H9 (cell line): Measurements from ENCODE around the gene ANKRD55. TPM values are rescaled to one million over a fixed set of nuclear protein-coding genes. Genes with fewer than 3 reads are reported as not detected.

Experiments used
- DNase-seq: peaks from one replicate; pipeline ENCODE4 v3.0.0-alpha.2; 2017
- H2AFZ ChIP-seq: one replicate; pipeline ENCODE4 v1.6.1; 2013; ENCODE audit warnings: mild to moderate bottlenecking, low read length, control low read depth, moderate library complexity
- H2AK5ac ChIP-seq: 2 replicates; pipeline ENCODE4 v1.6.1; 2013; ENCODE audit warnings: low read length, control low read depth, mixed read lengths; ENCODE audit not compliant: insufficient read length
- H2BK120ac ChIP-seq: one replicate; pipeline ENCODE4 v1.6.1; 2013; ENCODE audit warnings: low read depth, mild to moderate bottlenecking, low read length, control low read depth, inconsistent platforms; ENCODE audit not compliant: poor library complexity, severe bottlenecking
- H2BK12ac ChIP-seq: 2 replicates; pipeline ENCODE4 v1.6.1; 2013; ENCODE audit warnings: low read length, control low read depth, mixed read lengths, low read depth; ENCODE audit not compliant: insufficient read length
- H2BK15ac ChIP-seq: 2 replicates; pipeline ENCODE4 v1.6.1; 2013; ENCODE audit warnings: low read depth, low read length, control low read depth
- H2BK20ac ChIP-seq: one replicate; pipeline ENCODE4 v1.6.1; 2013; ENCODE audit warnings: low read depth, mild to moderate bottlenecking, low read length, control low read depth, inconsistent platforms; ENCODE audit not compliant: poor library complexity, severe bottlenecking
- H2BK5ac ChIP-seq: 2 replicates; pipeline ENCODE4 v1.6.1; 2013; ENCODE audit warnings: low read length, control low read depth, mixed read lengths; ENCODE audit not compliant: insufficient read length
- H3K14ac ChIP-seq: 2 replicates; pipeline ENCODE4 v1.6.1; 2013; ENCODE audit warnings: low read length, control low read depth; ENCODE audit not compliant: insufficient read depth
- H3K18ac ChIP-seq: 2 replicates; pipeline ENCODE4 v1.6.1; 2013; ENCODE audit warnings: low read depth, mild to moderate bottlenecking, mixed read lengths, low read length, control low read depth; ENCODE audit not compliant: insufficient read length
- H3K23ac ChIP-seq: 2 replicates; pipeline ENCODE4 v1.6.1; 2013; ENCODE audit warnings: low read length, control low read depth, mixed read lengths, low read depth; ENCODE audit not compliant: insufficient read length
- H3K23me2 ChIP-seq: 2 replicates; pipeline ENCODE4 v1.6.1; 2013; ENCODE audit warnings: low read depth, mild to moderate bottlenecking, mixed read lengths, low read length, control low read depth; ENCODE audit not compliant: insufficient read length, poor library complexity, severe bottlenecking
- H3K27ac ChIP-seq: 2 replicates; pipeline ENCODE4 v1.5.1; 2013; ENCODE audit warnings: low read length, control low read depth, mixed read lengths, low read depth; ENCODE audit not compliant: insufficient read length
- H3K27me3 ChIP-seq: 2 replicates; pipeline ENCODE4 v1.6.1; 2013; ENCODE audit warnings: low read length, control low read depth, inconsistent platforms; ENCODE audit not compliant: insufficient read depth
- H3K4ac ChIP-seq: 2 replicates; pipeline ENCODE4 v1.6.1; 2013; ENCODE audit warnings: low read depth, mild to moderate bottlenecking, control low read depth, inconsistent platforms, low read length, moderate library complexity
- H3K4me1 ChIP-seq: 2 replicates; pipeline ENCODE4 v1.6.1; 2013; ENCODE audit warnings: low read length, control low read depth, inconsistent platforms; ENCODE audit not compliant: insufficient read depth
- H3K4me2 ChIP-seq: 2 replicates; pipeline ENCODE4 v1.6.1; 2013; ENCODE audit warnings: low read length, control low read depth, mixed read lengths; ENCODE audit not compliant: insufficient read length, insufficient read depth
- H3K56ac ChIP-seq: 2 replicates; pipeline ENCODE4 v1.6.1; 2013; ENCODE audit warnings: low read depth, mild to moderate bottlenecking, mixed read lengths, low read length, control low read depth; ENCODE audit not compliant: insufficient read length
- H3K79me1 ChIP-seq: 2 replicates; pipeline ENCODE4 v1.6.1; 2013; ENCODE audit warnings: low read depth, mild to moderate bottlenecking, moderate library complexity, low read length, control low read depth, inconsistent platforms; ENCODE audit not compliant: insufficient read depth, poor library complexity, severe bottlenecking
- H3K79me2 ChIP-seq: 2 replicates; pipeline ENCODE4 v1.6.1; 2013; ENCODE audit warnings: low read length, control low read depth, inconsistent platforms; ENCODE audit not compliant: insufficient read depth
- H3K9ac ChIP-seq: 2 replicates; pipeline ENCODE4 v1.6.1; 2013; ENCODE audit warnings: low read length, control low read depth, mixed read lengths; ENCODE audit not compliant: insufficient read length; ENCODE audit errors: extremely low read depth
- H3K9me3 ChIP-seq: one replicate; pipeline ENCODE4 v1.6.1; 2013; ENCODE audit warnings: low read depth, low read length, inconsistent platforms; ENCODE audit not compliant: control insufficient read depth
- H3T11ph ChIP-seq: one replicate; pipeline ENCODE4 v1.6.1; 2013; ENCODE audit warnings: mild to moderate bottlenecking, low read length, control low read depth, inconsistent platforms
- H4K20me1 ChIP-seq: one replicate; pipeline ENCODE4 v1.6.1; 2013; ENCODE audit not compliant: control insufficient read depth, insufficient read length, insufficient read depth
- H4K5ac ChIP-seq: 2 replicates; pipeline ENCODE4 v1.6.1; 2013; ENCODE audit warnings: low read depth, mild to moderate bottlenecking, mixed read lengths, low read length, control low read depth; ENCODE audit not compliant: insufficient read length
- H4K8ac ChIP-seq: replicated peaks from 2 replicates; pipeline ENCODE4 v1.6.1; 2013; ENCODE audit warnings: low read length, control low read depth, mixed read lengths, low read depth; ENCODE audit not compliant: insufficient read length
- H4K91ac ChIP-seq: 2 replicates; pipeline ENCODE4 v1.6.1; 2013; ENCODE audit warnings: low read depth, mild to moderate bottlenecking, moderate library complexity, mixed read lengths, low read length, control low read depth; ENCODE audit not compliant: insufficient read length
- H3K27ac Mint-ChIP-seq, 3 experiments: 2 replicates in 2 of 3; 3 replicates in 1 of 3; pipeline ENCODE4 v1.8.0; 2020 to 2021; ENCODE audit warnings: mixed read lengths in 3 of 3, mild to moderate bottlenecking in 1 of 3, moderate library complexity in 1 of 3
- H3K27me3 Mint-ChIP-seq: 2 replicates; pipeline ENCODE4 v1.8.0; 2021; ENCODE audit warnings: low read depth, mild to moderate bottlenecking, moderate library complexity, mixed read lengths
- H3K36me3 Mint-ChIP-seq, 3 experiments: 2 replicates in 2 of 3; 3 replicates in 1 of 3; pipeline ENCODE4 v1.8.0; 2020 to 2021; ENCODE audit warnings: low read depth in 3 of 3, mixed read lengths in 3 of 3; ENCODE audit not compliant: insufficient read depth in 1 of 3
- H3K4me1 Mint-ChIP-seq, 2 experiments: 2 replicates each; pipeline ENCODE4 v1.8.0; 2020; ENCODE audit warnings: mixed read lengths in 2 of 2
- H3K4me3 Mint-ChIP-seq, 2 experiments: 2 replicates in 1 of 2; 3 replicates in 1 of 2; pipeline ENCODE4 v1.8.0; 2020 to 2021; ENCODE audit warnings: mild to moderate bottlenecking in 2 of 2, mixed read lengths in 2 of 2, moderate library complexity in 1 of 2
- H3K9me3 Mint-ChIP-seq, 2 experiments: 2 replicates in 1 of 2; 3 replicates in 1 of 2; pipeline ENCODE4 v1.8.0; 2020; ENCODE audit warnings: mild to moderate bottlenecking in 2 of 2, mixed read lengths in 2 of 2, moderate library complexity in 1 of 2
- WGBS: extraction: QIAGEN DNeasy Blood & Tissue Kit; methylation state at CpG from one replicate; pipeline ENCODE4 v1.1.7; 2013; ENCODE audit warnings: missing lambda C conversion rate, low lambda C conversion rate, mixed read lengths; ENCODE audit not compliant: insufficient read length; ENCODE audit errors: extremely low coverage; 5-methylcytosine and 5-hydroxymethylcytosine counted together
- total RNA-seq: library from RNA; stranded (reverse); gene quantifications from 2 replicates; pipeline ENCODE4 v1.2.1, GENCODE V29; 2021
- TF ChIP-seq, protein P1 (sequence below): fragments of 200-600 bp; sonication (generic); conservative IDR thresholded peaks from 3 replicates; pipeline ENCODE4 v1.8.0; 2021; ENCODE audit warnings: antibody characterized with exemption, mild to moderate bottlenecking

Gene ANKRD55
- total RNA-seq, 1 experiment from 2014 or later, result not detected

DNA sequence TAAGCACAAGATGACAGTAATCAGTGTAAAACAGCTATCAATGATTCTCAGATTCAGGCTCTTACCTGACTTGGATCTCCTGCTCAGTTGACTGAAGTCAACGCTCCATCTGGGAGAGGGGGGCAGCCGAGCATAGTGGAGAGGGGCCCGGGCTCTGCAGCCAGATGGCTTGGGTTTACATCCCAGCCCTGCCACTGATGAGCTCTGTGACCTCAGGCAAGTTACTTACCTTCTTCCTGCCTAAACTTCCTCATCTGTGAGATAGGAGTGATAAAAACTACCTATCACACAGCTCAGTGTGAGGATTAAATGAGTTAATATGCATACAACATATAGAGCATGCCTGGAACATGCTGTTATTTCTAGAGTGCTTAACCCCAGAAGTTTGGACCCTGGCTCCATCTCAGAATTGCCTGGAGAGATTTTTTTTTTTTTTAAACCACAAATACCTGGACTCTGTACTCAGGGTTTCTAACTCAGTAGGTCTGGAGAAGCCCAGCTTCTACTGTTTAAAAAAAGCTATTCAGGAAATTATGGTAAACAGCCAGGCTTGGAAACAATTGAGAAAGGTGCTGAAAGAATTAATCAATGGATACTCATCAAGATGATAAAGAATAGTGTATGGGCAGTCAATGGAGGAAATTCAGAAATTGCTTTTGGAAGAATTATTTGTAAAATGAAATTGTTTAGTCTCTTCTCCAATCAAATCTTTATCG, 72.2 kb downstream of the ANKRD55 start:
- no peak overlapping the region for H3K27ac ChIP-seq
- no peaks in the 10 kb centered on the region for H3K9me3 ChIP-seq
- H2BK5ac ChIP-seq, result no peak overlapping the region
- TF ChIP-seq, protein P1, sequence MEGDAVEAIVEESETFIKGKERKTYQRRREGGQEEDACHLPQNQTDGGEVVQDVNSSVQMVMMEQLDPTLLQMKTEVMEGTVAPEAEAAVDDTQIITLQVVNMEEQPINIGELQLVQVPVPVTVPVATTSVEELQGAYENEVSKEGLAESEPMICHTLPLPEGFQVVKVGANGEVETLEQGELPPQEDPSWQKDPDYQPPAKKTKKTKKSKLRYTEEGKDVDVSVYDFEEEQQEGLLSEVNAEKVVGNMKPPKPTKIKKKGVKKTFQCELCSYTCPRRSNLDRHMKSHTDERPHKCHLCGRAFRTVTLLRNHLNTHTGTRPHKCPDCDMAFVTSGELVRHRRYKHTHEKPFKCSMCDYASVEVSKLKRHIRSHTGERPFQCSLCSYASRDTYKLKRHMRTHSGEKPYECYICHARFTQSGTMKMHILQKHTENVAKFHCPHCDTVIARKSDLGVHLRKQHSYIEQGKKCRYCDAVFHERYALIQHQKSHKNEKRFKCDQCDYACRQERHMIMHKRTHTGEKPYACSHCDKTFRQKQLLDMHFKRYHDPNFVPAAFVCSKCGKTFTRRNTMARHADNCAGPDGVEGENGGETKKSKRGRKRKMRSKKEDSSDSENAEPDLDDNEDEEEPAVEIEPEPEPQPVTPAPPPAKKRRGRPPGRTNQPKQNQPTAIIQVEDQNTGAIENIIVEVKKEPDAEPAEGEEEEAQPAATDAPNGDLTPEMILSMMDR, result no peak
- Mint-ChIP-seq H3K4me3 (no peak overlapping the region), H3K27ac (no peak overlapping the region), H3K4me1 (peaks cover 29 to 37% of the 10 kb centered on the region in 2 experiments), H3K9me3 (no peaks in the 10 kb centered on the region; a peak in 1 of 5 replicates), H3K36me3 (no peaks in the 10 kb centered on the region; a peak in 1 of 7 replicates), H3K27me3 (peaks cover 8% of the 10 kb centered on the region)
- no peaks in the 10 kb centered on the region for H3K79me2 ChIP-seq
- no peak overlapping the region for H3K23ac ChIP-seq
- no peak overlapping the region for H3K9ac ChIP-seq
- no peak overlapping the region for H4K5ac ChIP-seq
- H3K79me1 ChIP-seq, result no peaks in the 10 kb centered on the region
- no peak overlapping the region for H3K18ac ChIP-seq
- H3K14ac ChIP-seq, result no peak overlapping the region
- no peak overlapping the region for H4K91ac ChIP-seq
- no peak overlapping the region for H3K56ac ChIP-seq
- H3K23me2 ChIP-seq, result no peaks in the 10 kb centered on the region
- no peak overlapping the region for H2BK20ac ChIP-seq
- no peak overlapping the region for H2BK120ac ChIP-seq
- H3K4me2 ChIP-seq, result no peak overlapping the region
- no peak overlapping the region for H2AFZ ChIP-seq
- no peak overlapping the region for H2BK12ac ChIP-seq
- no peak overlapping the region for H4K8ac ChIP-seq
- no peak overlapping the region for H3T11ph ChIP-seq
- no peak overlapping the region for H2BK15ac ChIP-seq
- no peaks in the 10 kb centered on the region for H4K20me1 ChIP-seq
- H3K27me3 ChIP-seq, result no peaks in the 10 kb centered on the region
- DNase-seq, result no peak
- H3K4ac ChIP-seq, result no peak overlapping the region
- H3K4me1 ChIP-seq, result peaks cover 10% of the 10 kb centered on the region
- WGBS, result no CpG with 5 or more reads among the region's 4 CpGs
- no peak overlapping the region for H2AK5ac ChIP-seq
